ENCODE results near the gene AMPH.

The AMPH gene

GRCh38 chr7:38659931-38660330 lies 28.8 kb upstream of the AMPH start:
- no peaks in the 10 kb centered on the region for H3K27me3 ChIP-seq (ENCODE audit: control insufficient read depth, insufficient read depth, low read length)
- no peaks in the 10 kb centered on the region for H3K36me3 ChIP-seq (ENCODE audit: control insufficient read depth, insufficient read depth, low read length)
- no peak overlapping the region for H3K4me3 ChIP-seq (ENCODE audit: low read length)
- H3K9ac ChIP-seq (ENCODE audit: low read length), result no peak overlapping the region
- H3K4me1 ChIP-seq (ENCODE audit: control insufficient read depth, insufficient read depth, low read length), result no peaks in the 10 kb centered on the region
- H3K9me3 ChIP-seq (ENCODE audit: control insufficient read depth, low read length), result no peaks in the 10 kb centered on the region

- Histone ChIP-seq H3K9ac (ENCODE audit: low read length) (no peak overlapping the region), H3K4me1 (ENCODE audit: control insufficient read depth, insufficient read depth, low read length) (no peaks in the 10 kb centered on the region), H3K9me3 (ENCODE audit: control insufficient read depth, low read length) (no peaks in the 10 kb centered on the region), H3K36me3 (ENCODE audit: control insufficient read depth, insufficient read depth, low read length) (no peaks in the 10 kb centered on the region), H3K4me3 (ENCODE audit: low read length) (no peak overlapping the region), H3K27me3 (ENCODE audit: control insufficient read depth, insufficient read depth, low read length) (no peaks in the 10 kb centered on the region)
Observed at GRCh38 chr7:38658921-38659320, 27.7 kb upstream of the AMPH start.

GRCh38 chr7:38656968-38657367 lies 25.8 kb upstream of the AMPH start:
- no peak overlapping the region for H3K9ac ChIP-seq (ENCODE audit: low read length)
- no peak overlapping the region for H3K4me3 ChIP-seq (ENCODE audit: low read length)
- H3K27me3 ChIP-seq (ENCODE audit: control insufficient read depth, insufficient read depth, low read length), result no peaks in the 10 kb centered on the region
- H3K9me3 ChIP-seq (ENCODE audit: control insufficient read depth, low read length), result no peaks in the 10 kb centered on the region
- H3K4me1 ChIP-seq (ENCODE audit: control insufficient read depth, insufficient read depth, low read length), result no peaks in the 10 kb centered on the region
- H3K36me3 ChIP-seq (ENCODE audit: control insufficient read depth, insufficient read depth, low read length), result no peaks in the 10 kb centered on the region

GRCh38 chr7:38655833-38656774 lies 24.9 kb upstream of the AMPH start:
- Histone ChIP-seq H3K9me3 (ENCODE audit: control insufficient read depth, low read length) (no peaks in the 10 kb centered on the region), H3K27me3 (ENCODE audit: control insufficient read depth, insufficient read depth, low read length) (no peaks in the 10 kb centered on the region), H3K9ac (ENCODE audit: low read length) (no peak overlapping the region), H3K4me3 (ENCODE audit: low read length) (no peak overlapping the region), H3K4me1 (ENCODE audit: control insufficient read depth, insufficient read depth, low read length) (no peaks in the 10 kb centered on the region), H3K36me3 (ENCODE audit: control insufficient read depth, insufficient read depth, low read length) (no peaks in the 10 kb centered on the region)

GRCh38 chr7:38637957-38638356 lies 6.8 kb upstream of the AMPH start:
- Histone ChIP-seq H3K9ac (ENCODE audit: low read length) (no peak overlapping the region), H3K4me1 (ENCODE audit: control insufficient read depth, insufficient read depth, low read length) (no peaks in the 10 kb centered on the region), H3K36me3 (ENCODE audit: control insufficient read depth, insufficient read depth, low read length) (no peaks in the 10 kb centered on the region), H3K4me3 (ENCODE audit: low read length) (no peak overlapping the region), H3K27me3 (ENCODE audit: control insufficient read depth, insufficient read depth, low read length) (no peaks in the 10 kb centered on the region), H3K9me3 (ENCODE audit: control insufficient read depth, low read length) (no peaks in the 10 kb centered on the region)

GRCh38 chr7:38632411-38632810 lies 1.2 kb upstream of the AMPH start:
- Histone ChIP-seq H3K9me3 (ENCODE audit: control insufficient read depth, low read length) (no peaks in the 10 kb centered on the region), H3K4me1 (ENCODE audit: control insufficient read depth, insufficient read depth, low read length) (no peaks in the 10 kb centered on the region), H3K27me3 (ENCODE audit: control insufficient read depth, insufficient read depth, low read length) (peaks cover 21% of the 10 kb centered on the region), H3K4me3 (ENCODE audit: low read length) (no peak overlapping the region), H3K9ac (ENCODE audit: low read length) (no peak overlapping the region), H3K36me3 (ENCODE audit: control insufficient read depth, insufficient read depth, low read length) (no peaks in the 10 kb centered on the region)

GRCh38 chr7:38629651-38630510 lies 1.3 kb downstream of the AMPH start:
- Histone ChIP-seq H3K36me3 (ENCODE audit: control insufficient read depth, insufficient read depth, low read length) (no peaks in the 10 kb centered on the region), H3K4me3 (ENCODE audit: low read length) (no peak overlapping the region), H3K4me1 (ENCODE audit: control insufficient read depth, insufficient read depth, low read length) (no peaks in the 10 kb centered on the region), H3K27me3 (ENCODE audit: control insufficient read depth, insufficient read depth, low read length) (peaks cover 21% of the 10 kb centered on the region), H3K9me3 (ENCODE audit: control insufficient read depth, low read length) (no peaks in the 10 kb centered on the region), H3K9ac (ENCODE audit: low read length) (no peak overlapping the region)

GRCh38 chr7:38628630-38629385 lies 2.4 kb downstream of the AMPH start:
- Histone ChIP-seq H3K4me1 (ENCODE audit: control insufficient read depth, insufficient read depth, low read length) (no peaks in the 10 kb centered on the region), H3K9me3 (ENCODE audit: control insufficient read depth, low read length) (no peaks in the 10 kb centered on the region), H3K4me3 (ENCODE audit: low read length) (no peak overlapping the region), H3K27me3 (ENCODE audit: control insufficient read depth, insufficient read depth, low read length) (peaks cover 21% of the 10 kb centered on the region), H3K36me3 (ENCODE audit: control insufficient read depth, insufficient read depth, low read length) (no peaks in the 10 kb centered on the region), H3K9ac (ENCODE audit: low read length) (no peak overlapping the region)

GRCh38 chr7:38625866-38626265 lies 5.3 kb downstream of the AMPH start:
- no peak overlapping the region for H3K9ac ChIP-seq (ENCODE audit: low read length)
- no peaks in the 10 kb centered on the region for H3K36me3 ChIP-seq (ENCODE audit: control insufficient read depth, insufficient read depth, low read length)
- peaks cover 11% of the 10 kb centered on the region for H3K27me3 ChIP-seq (ENCODE audit: control insufficient read depth, insufficient read depth, low read length)
- no peaks in the 10 kb centered on the region for H3K9me3 ChIP-seq (ENCODE audit: control insufficient read depth, low read length)
- H3K4me1 ChIP-seq (ENCODE audit: control insufficient read depth, insufficient read depth, low read length), result no peaks in the 10 kb centered on the region
- H3K4me3 ChIP-seq (ENCODE audit: low read length), result no peak overlapping the region

- no peaks in the 10 kb centered on the region for H3K27me3 ChIP-seq (ENCODE audit: control insufficient read depth, insufficient read depth, low read length)
- H3K36me3 ChIP-seq (ENCODE audit: control insufficient read depth, insufficient read depth, low read length), result no peaks in the 10 kb centered on the region
- H3K9ac ChIP-seq (ENCODE audit: low read length), result no peak overlapping the region
- no peak overlapping the region for H3K4me3 ChIP-seq (ENCODE audit: low read length)
- no peaks in the 10 kb centered on the region for H3K9me3 ChIP-seq (ENCODE audit: control insufficient read depth, low read length)
- no peaks in the 10 kb centered on the region for H3K4me1 ChIP-seq (ENCODE audit: control insufficient read depth, insufficient read depth, low read length)
Observed at GRCh38 chr7:38615665-38616064, 15.5 kb downstream of the AMPH start.

- no peaks in the 10 kb centered on the region for H3K36me3 ChIP-seq (ENCODE audit: control insufficient read depth, insufficient read depth, low read length)
- H3K27me3 ChIP-seq (ENCODE audit: control insufficient read depth, insufficient read depth, low read length), result no peaks in the 10 kb centered on the region
- no peak overlapping the region for H3K4me3 ChIP-seq (ENCODE audit: low read length)
- H3K4me1 ChIP-seq (ENCODE audit: control insufficient read depth, insufficient read depth, low read length), result no peaks in the 10 kb centered on the region
- no peak overlapping the region for H3K9ac ChIP-seq (ENCODE audit: low read length)
- no peaks in the 10 kb centered on the region for H3K9me3 ChIP-seq (ENCODE audit: control insufficient read depth, low read length)
Observed at GRCh38 chr7:38607466-38607865, 23.7 kb downstream of the AMPH start.
